RWPE1 (cell line): Measurements from ENCODE around the gene CCDC69.
A peak's percentile ranks its signal among the peaks of the same experiment; 100 is the strongest.
"Not testable (repeated sequence)": the region's sequence is repeated elsewhere in the genome, so short reads cannot be mapped to it uniquely, and the experiment has no call there.

Experiments
- CTCF ChIA-PET: fragments of 350-600 bp; sonication (Branson Sonifier 250); formaldehyde crosslinking; extraction: SDS; loops from one replicate; lab custom pipeline; 2021; lab: Yijun Ruan, JAX
- POLR2A ChIA-PET: fragments of 400-600 bp; formaldehyde crosslinking; extraction: SDS; loops from one replicate; lab custom pipeline; 2020; ENCODE audit warnings: antibody characterized with exemption; ENCODE audit not compliant: low non-redundant PET; lab: Yijun Ruan, JAX
- DNase-seq: peaks from one replicate; pipeline ENCODE4 v3.0.0; 2012; ENCODE audit warnings: low spot score
- H3K27ac ChIP-seq: fragments of 450-650 bp; 2 replicates; pipeline ENCODE4 v1.5.1; 2017
- CTCF ChIP-seq: fragments of 450-650 bp; conservative IDR thresholded peaks from 2 replicates; pipeline ENCODE4 v1.5.1; 2017; ENCODE audit warnings: low read depth, mild to moderate bottlenecking

The CCDC69 gene

GRCh38 chr5:151204051-151204450, 19.8 kb downstream of the CCDC69 start:
- DNase-seq, result no peak
- ChIA-PET CTCF (interaction anchor here (1.1 kb wide), 1 partner anchor 10 kb away, joined by 3 read pairs; no protein-coding TSS in a partner anchor), POLR2A (interaction anchor here (0.9 kb wide), 1 partner anchor 20 kb away, joined by 3 read pairs; the partner anchor contains the start of gene CCDC69)

GRCh38 chr5:151202381-151203139, 21.3 kb downstream of the CCDC69 start:
- no peak for TF ChIP-seq CTCF
- CTCF ChIA-PET, result interaction anchor here (0.7 kb wide), 1 partner anchor 605 kb away, joined by 3 read pairs; no protein-coding TSS in a partner anchor
- POLR2A ChIA-PET, result no interaction called here
- peak; percentile 93 for DNase-seq
- no peak overlapping the region for H3K27ac ChIP-seq

More at GRCh38 chr5:151204051-151204450, 19.8 kb downstream of the CCDC69 start:
- H3K27ac ChIP-seq, result no peak overlapping the region
- TF ChIP-seq CTCF, result no peak

- no peak overlapping the region for H3K27ac ChIP-seq
- TF ChIP-seq CTCF, result no peak
- no peak for DNase-seq
- POLR2A ChIA-PET, result no interaction called here
- CTCF ChIA-PET, result interaction anchor here (0.6 kb wide), 1 partner anchor 166 kb away, joined by 3 read pairs; no protein-coding TSS in a partner anchor
Measured at GRCh38 chr5:151200913-151201595, 22.8 kb downstream of the CCDC69 start.

- no peak for TF ChIP-seq CTCF
- CTCF ChIA-PET, result no interaction called here
- no peak for DNase-seq
- no peak overlapping the region for H3K27ac ChIP-seq
- POLR2A ChIA-PET, result interaction anchor here (0.7 kb wide), 1 partner anchor 42 kb away, joined by 3 read pairs; the partner anchor contains the start of gene ANXA6
Measured at GRCh38 chr5:151199581-151200185, 24.2 kb downstream of the CCDC69 start.

- ChIA-PET POLR2A (no interaction called here), CTCF (no interaction called here)
- no peak for DNase-seq
- no peak overlapping the region for H3K27ac ChIP-seq
- TF ChIP-seq CTCF, result no peak
Measured at GRCh38 chr5:151198861-151199260, 25.0 kb downstream of the CCDC69 start.

- DNase-seq, CTCF ChIA-PET, POLR2A ChIA-PET, H3K27ac ChIP-seq: not testable (repeated sequence)
Measured at GRCh38 chr5:151197291-151197600, 26.6 kb downstream of the CCDC69 start.
